ENCODE data around the gene TMEM271. TPM values are rescaled to one million over a fixed set of nuclear protein-coding genes. Genes with fewer than 3 reads are reported as not detected.

The TMEM271 gene
- total and polyA plus RNA-seq, 2 donors (not counting 3 experiments of a cell fraction or from before 2014, with no cell fraction given) = not detected

- no peak for DNase-seq (ENCODE audit: low read depth, low spot score)
- H3K79me2 ChIP-seq (ENCODE audit: control insufficient read depth, insufficient read depth, low read length) = no peaks in the 10 kb centered on the region
- H2AFZ ChIP-seq (ENCODE audit: low read depth, low read length) = no peak overlapping the region
- no peaks in the 10 kb centered on the region for H3K4me1 ChIP-seq (ENCODE audit: control insufficient read depth, extremely low read depth, insufficient read depth, low read length)
- H4K20me1 ChIP-seq (replicated peaks; ENCODE audit: control insufficient read depth, extremely low read depth, insufficient read depth, low read length) = no peaks in the 10 kb centered on the region
- no peaks in the 10 kb centered on the region for H3K36me3 ChIP-seq (ENCODE audit: control insufficient read depth in 2 of 2, extremely low read depth in 1 of 2, insufficient read depth in 2 of 2, low read length in 2 of 2)
- no TSS peak for BruUV-seq (replicated peaks)
- no peaks in the 10 kb centered on the region for H3K9me3 ChIP-seq (replicated peaks; ENCODE audit: control insufficient read depth, insufficient read depth, low read length)
- FAIRE-seq = no peak
- no peak overlapping the region for H3K4me3 ChIP-seq (replicated peaks in 1 of 3; ENCODE audit: insufficient read depth in 1 of 3, low read depth in 1 of 3, low read length in 3 of 3)
- no peaks in the 10 kb centered on the region for H3K27me3 ChIP-seq (ENCODE audit: control insufficient read depth in 2 of 2, insufficient read depth in 2 of 2, low read length in 2 of 2)
- H3K27ac ChIP-seq (ENCODE audit: insufficient read depth, low read depth, low read length) = no peak overlapping the region
- POLR2A ChIA-PET = no interaction called here
- H3K9ac ChIP-seq (replicated peaks; ENCODE audit: extremely low read depth, insufficient read depth, low read length) = no peak overlapping the region
- CTCF ChIA-PET = no interaction called here
- no peaks in the 10 kb centered on the region for H3K9me1 ChIP-seq (replicated peaks; ENCODE audit: control insufficient read depth, extremely low read depth, insufficient read depth, low read length)
- intact Hi-C loops (cut with micrococcal nuclease) = no loop called here
- no peak for TF ChIP-seq POLR2A (IDR thresholded peaks at IDR 0.05; ENCODE audit: low read depth, low read length)
- no peak for TF ChIP-seq CTCF (IDR thresholded peaks at IDR 0.05; ENCODE audit: extremely low read depth in 1 of 2, insufficient read depth in 1 of 2, low read depth in 1 of 2, low read length in 2 of 2)
- dilution Hi-C loops (cut with MboI; ENCODE audit: extremely low pct_ligation_motif_present, low sequenced_read_pairs) = no loop called here
- H3K4me2 ChIP-seq (ENCODE audit: insufficient read depth, low read length) = no peak overlapping the region
Measured at GRCh38 chr4:548976-549375, 27.1 kb downstream of the TMEM271 start.

DNA sequence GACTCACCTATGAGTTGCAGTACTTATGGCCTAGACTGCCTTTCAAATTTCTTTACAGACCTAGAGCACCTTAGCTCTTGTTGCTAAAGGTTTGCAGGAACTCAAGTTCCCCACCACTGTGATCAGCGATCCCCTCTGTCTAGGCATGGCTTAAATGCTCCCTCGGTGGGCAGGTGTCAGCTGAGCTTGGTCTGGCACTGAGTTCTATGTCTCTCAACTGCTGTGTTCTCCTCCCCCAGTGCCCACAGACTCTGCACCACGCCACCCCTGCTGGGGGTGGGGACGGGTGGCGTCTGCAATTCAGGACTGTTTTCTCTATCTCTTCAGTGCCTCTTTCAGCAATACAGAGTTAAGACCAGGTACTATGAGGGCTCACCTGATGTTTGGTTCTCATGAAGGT is 30.5 kb downstream of the TMEM271 start:
- H3K36me3 ChIP-seq (ENCODE audit: control insufficient read depth in 2 of 2, extremely low read depth in 1 of 2, insufficient read depth in 2 of 2, low read length in 2 of 2) = no peaks in the 10 kb centered on the region
- FAIRE-seq (no peak), DNase-seq (ENCODE audit: low read depth, low spot score) (no peak)
- H3K79me2 ChIP-seq (ENCODE audit: control insufficient read depth, insufficient read depth, low read length) = no peaks in the 10 kb centered on the region
- H3K27ac ChIP-seq (ENCODE audit: insufficient read depth, low read depth, low read length) = no peak overlapping the region
- H2AFZ ChIP-seq (ENCODE audit: low read depth, low read length) = no peak overlapping the region
- dilution Hi-C loops (cut with MboI; ENCODE audit: extremely low pct_ligation_motif_present, low sequenced_read_pairs) (no loop called here), intact Hi-C loops (cut with micrococcal nuclease) (no loop called here)
- no peaks in the 10 kb centered on the region for H3K9me1 ChIP-seq (replicated peaks; ENCODE audit: control insufficient read depth, extremely low read depth, insufficient read depth, low read length)
- H4K20me1 ChIP-seq (replicated peaks; ENCODE audit: control insufficient read depth, extremely low read depth, insufficient read depth, low read length) = no peaks in the 10 kb centered on the region
- no peaks in the 10 kb centered on the region for H3K27me3 ChIP-seq (ENCODE audit: control insufficient read depth in 2 of 2, insufficient read depth in 2 of 2, low read length in 2 of 2)
- no peak overlapping the region for H3K4me3 ChIP-seq (replicated peaks in 1 of 3; ENCODE audit: insufficient read depth in 1 of 3, low read depth in 1 of 3, low read length in 3 of 3)
- no peak overlapping the region for H3K9ac ChIP-seq (replicated peaks; ENCODE audit: extremely low read depth, insufficient read depth, low read length)
- no peak overlapping the region for H3K4me2 ChIP-seq (ENCODE audit: insufficient read depth, low read length)
- no TSS peak for BruUV-seq (replicated peaks)
- POLR2A ChIA-PET = no interaction called here
- no peaks in the 10 kb centered on the region for H3K4me1 ChIP-seq (ENCODE audit: control insufficient read depth, extremely low read depth, insufficient read depth, low read length)
- CTCF ChIA-PET = no interaction called here
- no peak for TF ChIP-seq EZH2 (IDR thresholded peaks at IDR 0.05; ENCODE audit: borderline replicate concordance, low read depth, low read length, severe bottlenecking)
- no peak for TF ChIP-seq FOS (IDR thresholded peaks at IDR 0.05; ENCODE audit: borderline replicate concordance, insufficient read depth, low read length)
- TF ChIP-seq CTCF (IDR thresholded peaks at IDR 0.05; ENCODE audit: extremely low read depth in 1 of 2, insufficient read depth in 1 of 2, low read depth in 1 of 2, low read length in 2 of 2) = no peak
- no peak for TF ChIP-seq GATA2 (IDR thresholded peaks at IDR 0.05; ENCODE audit: insufficient read depth, insufficient read length, low read depth, low read length)
- no peak for TF ChIP-seq POLR2A (IDR thresholded peaks at IDR 0.05; ENCODE audit: low read depth, low read length)
- no peak for TF ChIP-seq JUN (IDR thresholded peaks at IDR 0.05; ENCODE audit: borderline replicate concordance, insufficient read depth, insufficient read length, low read depth)
- no peak for TF ChIP-seq MAX (IDR thresholded peaks at IDR 0.05; ENCODE audit: insufficient read depth, insufficient read length)
- TF ChIP-seq MYC (IDR thresholded peaks at IDR 0.05; ENCODE audit: low read depth, low read length) = no peak
- TF ChIP-seq POLR2AphosphoS5 (IDR thresholded peaks at IDR 0.05; ENCODE audit: insufficient read depth, low read depth, low read length) = no peak
- H3K9me3 ChIP-seq (replicated peaks; ENCODE audit: control insufficient read depth, insufficient read depth, low read length) = no peaks in the 10 kb centered on the region

All from endothelial cell of umbilical vein (primary cell).